ENCODE measurements around the gene RNF220.
A peak's percentile ranks its signal among the peaks of the same experiment; 100 is the strongest.

Gene RNF220

DNA sequence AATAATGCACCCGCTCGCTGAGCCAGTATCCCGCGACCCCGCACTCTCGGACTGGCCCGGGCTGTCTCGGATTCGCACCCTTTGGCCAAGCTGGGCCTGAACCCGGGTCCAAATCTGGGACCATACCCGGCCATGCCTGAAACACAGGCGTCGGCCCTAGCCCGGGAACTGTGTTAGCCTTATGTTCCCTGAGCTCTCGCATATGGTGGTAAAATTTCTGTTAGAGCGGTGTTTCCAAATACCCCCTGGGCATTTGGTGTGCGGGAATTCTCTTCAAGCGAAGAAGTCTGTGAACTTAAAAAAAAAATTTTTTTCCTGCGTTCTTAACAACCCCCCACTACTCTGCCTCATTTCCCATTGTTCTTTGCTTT lies 3.1 kb downstream of the RNF220 start:
- no peak for DNase-seq (ENCODE audit: insufficient read length)
- TF ChIP-seq TAF1 (IDR thresholded peaks at IDR 0.05; ENCODE audit: borderline replicate concordance, low read depth, low read length) = no peak
- TF ChIP-seq POLR2AphosphoS5 (IDR thresholded peaks at IDR 0.05; ENCODE audit: low read depth, low read length) = no peak
- no peak for TF ChIP-seq POLR2A (IDR thresholded peaks at IDR 0.05; ENCODE audit: low read depth, low read length)
- FAIRE-seq = no peak

DNA sequence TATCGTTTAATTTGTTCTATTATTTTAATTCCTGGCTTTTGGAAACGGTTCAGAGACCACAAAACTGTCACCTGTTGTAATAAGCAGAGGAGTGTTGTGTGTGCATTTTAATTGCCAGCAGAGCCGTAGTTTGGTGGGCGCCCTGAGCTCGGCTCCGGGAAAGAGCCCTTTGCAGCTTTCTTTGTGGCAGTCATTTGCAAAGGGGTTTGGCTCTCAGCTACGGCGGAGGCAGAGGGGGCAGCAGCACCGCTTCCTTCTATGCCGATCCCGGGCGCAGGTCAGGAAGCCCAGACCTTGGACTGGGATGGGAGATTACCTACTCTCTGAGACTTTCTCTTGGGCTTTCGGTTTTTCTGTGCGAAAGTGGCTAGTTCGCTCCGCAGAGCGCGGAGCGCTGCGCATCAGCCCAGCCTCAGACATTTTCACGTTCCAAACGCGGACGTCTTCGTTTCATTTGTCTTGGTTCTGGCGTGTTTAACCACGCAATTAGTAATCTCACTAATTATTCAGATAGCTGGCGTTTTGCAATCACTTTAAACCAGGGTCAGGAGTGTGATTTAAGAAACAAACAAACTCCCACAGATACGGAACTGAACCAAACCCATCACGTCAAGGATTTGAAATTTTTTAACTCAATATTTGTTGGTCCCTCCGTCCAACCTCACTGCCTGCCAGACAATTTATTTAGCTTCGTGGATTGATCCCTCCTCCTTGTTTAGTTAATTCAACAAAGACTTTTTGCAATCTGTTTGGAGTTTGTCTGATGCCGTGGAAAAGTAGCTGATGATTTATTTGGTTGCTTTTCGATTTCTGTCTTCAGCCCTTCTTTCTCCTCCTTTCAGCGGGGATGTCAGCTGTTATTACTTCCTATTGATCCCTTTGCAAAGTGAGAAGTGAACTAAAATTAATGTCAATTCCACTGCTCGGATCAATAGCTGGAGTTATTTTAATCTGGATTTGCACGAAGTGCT lies 3.9 kb downstream of the RNF220 start:
- TF ChIP-seq POLR2A (IDR thresholded peaks at IDR 0.05; ENCODE audit: low read depth, low read length) (no peak), TAF1 (IDR thresholded peaks at IDR 0.05; ENCODE audit: borderline replicate concordance, low read depth, low read length) (no peak), POLR2AphosphoS5 (IDR thresholded peaks at IDR 0.05; ENCODE audit: low read depth, low read length) (no peak)
- DNase-seq (ENCODE audit: insufficient read length) = no peak
- FAIRE-seq = peak; percentile 62

DNA sequence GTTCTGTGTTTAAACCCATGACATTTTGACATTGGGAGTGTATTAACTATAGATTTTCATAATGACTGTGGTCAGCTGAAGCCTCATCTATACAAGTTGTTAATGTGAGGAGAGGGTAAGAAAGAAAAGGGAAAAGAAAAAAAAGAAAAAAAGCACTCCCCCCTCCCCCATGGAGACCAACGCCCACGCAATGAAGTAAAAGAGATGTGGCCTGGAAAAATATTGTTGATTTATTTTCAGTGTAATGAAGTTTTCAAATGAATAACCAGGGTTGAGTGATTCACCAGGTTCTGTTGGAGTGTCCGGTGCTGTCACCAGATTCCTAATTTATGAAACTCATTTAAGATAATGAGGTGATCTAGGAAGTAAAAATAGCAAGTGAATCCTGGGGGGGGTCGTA lies 4.7 kb downstream of the RNF220 start:
- FAIRE-seq = no peak
- no peak for TF ChIP-seq POLR2A (IDR thresholded peaks at IDR 0.05; ENCODE audit: low read depth, low read length)
- TF ChIP-seq POLR2AphosphoS5 (IDR thresholded peaks at IDR 0.05; ENCODE audit: low read depth, low read length) = no peak
- no peak for TF ChIP-seq TAF1 (IDR thresholded peaks at IDR 0.05; ENCODE audit: borderline replicate concordance, low read depth, low read length)
- no peak for DNase-seq (ENCODE audit: insufficient read length)

DNA sequence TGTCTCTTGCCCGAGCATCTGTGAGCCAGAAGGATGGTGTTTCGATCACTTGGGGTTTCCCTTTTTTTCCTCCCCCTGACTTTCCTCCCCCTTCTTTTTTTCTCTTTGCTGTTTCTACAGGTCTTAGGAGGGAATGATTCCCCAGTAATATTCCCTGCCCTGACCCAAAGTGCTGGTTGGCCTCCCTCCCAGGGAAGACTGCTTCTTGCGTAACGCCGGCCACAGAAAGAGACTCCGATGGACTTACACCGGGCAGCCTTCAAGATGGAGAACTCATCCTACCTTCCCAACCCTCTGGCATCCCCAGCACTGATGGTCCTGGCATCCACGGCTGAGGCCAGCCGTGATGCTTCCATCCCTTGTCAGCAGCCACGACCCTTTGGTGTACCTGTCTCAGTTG lies 6.8 kb downstream of the RNF220 start:
- FAIRE-seq = no peak
- DNase-seq (ENCODE audit: insufficient read length) = no peak
- TF ChIP-seq TAF1 (IDR thresholded peaks at IDR 0.05; ENCODE audit: borderline replicate concordance, low read depth, low read length) = no peak
- TF ChIP-seq POLR2A (IDR thresholded peaks at IDR 0.05; ENCODE audit: low read depth, low read length) = no peak
- TF ChIP-seq POLR2AphosphoS5 (IDR thresholded peaks at IDR 0.05; ENCODE audit: low read depth, low read length) = no peak

DNA sequence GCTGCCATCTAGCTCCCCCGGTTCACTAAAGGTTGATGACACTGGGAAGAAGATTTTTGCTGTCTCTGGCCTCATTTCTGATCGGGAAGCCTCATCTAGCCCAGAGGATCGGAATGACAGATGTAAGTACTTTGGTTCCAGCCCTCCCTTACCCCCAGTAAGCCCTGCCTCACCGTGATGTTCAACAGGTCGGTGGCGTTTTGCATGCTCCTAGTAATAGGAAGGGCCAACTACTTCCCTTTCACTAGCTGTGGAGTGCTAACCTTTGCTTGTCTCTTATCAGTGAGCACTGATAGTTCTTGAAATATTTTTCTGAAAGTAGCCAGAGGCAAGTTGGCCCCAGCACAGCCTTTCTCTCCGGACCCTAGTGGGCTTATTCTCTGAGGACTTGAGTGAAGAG lies 7.5 kb downstream of the RNF220 start:
- FAIRE-seq (no peak), DNase-seq (ENCODE audit: insufficient read length) (no peak)
- TF ChIP-seq POLR2A (IDR thresholded peaks at IDR 0.05; ENCODE audit: low read depth, low read length) (no peak), POLR2AphosphoS5 (IDR thresholded peaks at IDR 0.05; ENCODE audit: low read depth, low read length) (no peak), TAF1 (IDR thresholded peaks at IDR 0.05; ENCODE audit: borderline replicate concordance, low read depth, low read length) (no peak)

DNA sequence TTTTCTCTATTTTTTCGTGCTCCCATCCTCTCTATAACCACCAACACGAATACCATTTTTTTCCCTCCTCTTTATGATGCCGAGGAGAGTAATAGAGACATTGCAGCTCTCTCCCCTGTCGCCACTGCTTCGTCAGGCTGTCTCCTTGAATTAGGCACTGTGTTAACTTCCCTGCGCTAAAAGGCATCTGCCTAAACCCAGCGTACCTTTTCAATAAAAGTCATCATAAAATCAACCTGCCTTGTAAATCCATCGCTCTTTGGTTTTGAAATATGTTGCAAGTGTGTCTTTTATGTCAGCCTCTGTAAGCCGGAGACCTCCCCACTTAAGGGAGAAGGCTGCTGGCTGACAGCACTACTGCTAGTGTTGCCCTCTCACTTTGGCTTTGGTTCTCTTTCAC lies 8.7 kb downstream of the RNF220 start:
- TF ChIP-seq POLR2AphosphoS5 (IDR thresholded peaks at IDR 0.05; ENCODE audit: low read depth, low read length) (no peak), TAF1 (IDR thresholded peaks at IDR 0.05; ENCODE audit: borderline replicate concordance, low read depth, low read length) (no peak), POLR2A (IDR thresholded peaks at IDR 0.05; ENCODE audit: low read depth, low read length) (no peak)
- no peak for FAIRE-seq
- no peak for DNase-seq (ENCODE audit: insufficient read length)

DNA sequence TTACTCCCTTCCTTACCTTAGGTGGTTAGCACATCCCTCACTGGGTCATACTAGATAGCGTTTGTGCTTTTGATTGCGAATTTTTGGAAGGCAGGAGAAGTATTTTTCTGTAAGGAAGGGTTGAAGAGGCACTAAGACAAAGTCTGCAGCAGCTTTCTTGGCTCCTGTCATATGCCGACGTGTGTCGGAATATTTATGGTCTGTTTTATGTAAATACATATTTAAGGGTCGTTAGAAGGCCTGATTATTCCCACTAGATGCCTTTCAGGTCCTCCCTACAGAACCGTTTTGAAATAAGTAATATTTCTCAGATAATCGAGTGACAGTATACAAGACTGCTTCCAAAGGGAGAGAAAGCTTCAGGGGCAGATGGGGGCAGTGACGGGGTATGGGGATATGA lies 10.0 kb downstream of the RNF220 start:
- TF ChIP-seq POLR2A (IDR thresholded peaks at IDR 0.05; ENCODE audit: low read depth, low read length) (no peak), TAF1 (IDR thresholded peaks at IDR 0.05; ENCODE audit: borderline replicate concordance, low read depth, low read length) (no peak), POLR2AphosphoS5 (IDR thresholded peaks at IDR 0.05; ENCODE audit: low read depth, low read length) (no peak)
- no peak for DNase-seq (ENCODE audit: insufficient read length)
- FAIRE-seq = no peak

DNA sequence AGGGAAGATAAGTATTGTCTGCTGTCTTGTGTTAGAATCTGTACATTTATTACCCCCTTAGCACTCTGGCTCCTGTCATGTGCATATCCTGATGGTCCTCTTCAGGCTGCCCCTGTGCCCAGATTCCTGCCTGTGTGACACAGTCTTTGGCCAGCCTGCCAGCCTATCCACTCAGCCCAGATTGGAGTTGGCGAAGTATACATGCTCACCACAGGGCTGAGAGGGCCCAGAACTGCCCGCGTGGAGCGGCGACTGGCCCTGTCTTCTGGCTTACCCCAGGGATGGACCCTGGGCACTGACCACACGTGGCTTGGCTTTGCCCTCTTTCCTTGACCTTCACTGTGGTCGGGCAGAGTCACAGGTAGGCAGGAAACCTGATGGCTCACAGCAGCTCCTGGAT lies 11.4 kb downstream of the RNF220 start:
- FAIRE-seq (no peak), DNase-seq (ENCODE audit: insufficient read length) (no peak)
- TF ChIP-seq TAF1 (IDR thresholded peaks at IDR 0.05; ENCODE audit: borderline replicate concordance, low read depth, low read length) (no peak), POLR2AphosphoS5 (IDR thresholded peaks at IDR 0.05; ENCODE audit: low read depth, low read length) (no peak), POLR2A (IDR thresholded peaks at IDR 0.05; ENCODE audit: low read depth, low read length) (no peak)

DNA sequence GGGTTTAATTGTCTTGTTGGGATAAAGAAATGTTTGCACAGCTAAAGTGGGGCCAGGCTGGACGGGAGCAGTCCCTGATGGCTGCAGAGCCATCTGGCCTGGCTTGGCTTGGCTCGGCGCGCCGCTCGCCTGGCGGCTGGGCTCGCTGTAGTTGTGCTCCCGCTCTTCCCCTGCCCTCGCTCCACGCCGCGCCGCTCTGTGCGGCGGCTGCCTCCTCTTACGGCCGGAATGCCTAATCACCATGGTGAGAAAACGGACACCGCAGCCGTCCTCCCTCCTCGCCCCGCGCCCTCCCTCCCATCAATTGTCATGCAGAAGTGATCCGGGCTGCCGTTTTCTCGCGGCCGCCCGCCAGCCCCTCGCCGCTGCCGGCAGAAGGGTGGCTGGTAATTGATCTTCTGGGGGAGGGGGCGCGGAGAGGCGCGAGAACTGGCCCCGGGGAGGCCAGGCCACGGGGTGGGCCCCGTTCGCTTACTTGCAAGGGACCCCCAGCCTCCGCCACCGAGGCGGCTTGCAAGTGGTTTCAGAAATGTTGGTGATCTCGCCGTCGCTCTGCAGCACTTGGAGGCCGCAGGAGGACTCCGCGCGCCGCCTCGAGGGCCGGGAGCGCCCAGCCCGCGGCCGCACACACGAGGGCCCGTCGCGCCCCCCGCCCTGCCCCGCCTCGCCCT lies 12.4 kb downstream of the RNF220 start:
- no peak for FAIRE-seq
- no peak for DNase-seq (ENCODE audit: insufficient read length)
- no peak for TF ChIP-seq POLR2AphosphoS5 (IDR thresholded peaks at IDR 0.05; ENCODE audit: low read depth, low read length)
- no peak for TF ChIP-seq TAF1 (IDR thresholded peaks at IDR 0.05; ENCODE audit: borderline replicate concordance, low read depth, low read length)
- TF ChIP-seq POLR2A (IDR thresholded peaks at IDR 0.05; ENCODE audit: low read depth, low read length) = no peak

DNA sequence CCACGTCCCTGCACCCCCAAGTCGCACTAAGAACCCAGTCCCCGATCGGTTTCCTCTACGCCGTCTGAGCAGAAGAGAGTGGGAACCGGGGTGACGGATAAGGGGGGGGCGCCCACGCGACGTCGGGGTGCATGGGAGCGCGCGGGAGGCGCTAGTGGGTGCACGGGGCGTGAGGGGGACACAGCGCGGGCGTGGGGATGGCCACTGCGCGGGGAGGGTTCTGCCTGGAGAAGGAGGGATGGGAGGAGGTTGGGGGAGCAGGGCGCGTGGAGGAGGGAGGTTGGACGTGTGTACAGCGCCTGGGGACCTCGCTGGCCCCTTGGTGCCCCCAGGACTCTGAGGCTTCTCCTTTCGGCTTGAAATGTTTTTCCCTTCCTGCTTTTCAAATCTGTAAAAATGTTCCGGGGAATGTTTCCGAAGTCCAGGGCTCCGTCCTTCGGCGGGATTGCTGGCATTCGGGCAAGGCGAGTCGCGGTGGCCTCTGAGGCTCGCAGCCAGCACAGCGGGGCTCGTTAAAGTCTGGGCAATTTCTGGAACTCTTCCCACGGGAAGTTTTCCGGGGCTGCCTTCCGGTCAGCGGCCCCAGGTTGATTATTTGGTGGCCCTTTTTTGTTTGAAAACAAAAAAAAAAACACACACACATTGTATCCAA lies 13.1 kb downstream of the RNF220 start:
- FAIRE-seq (no peak), DNase-seq (ENCODE audit: insufficient read length) (no peak)
- TF ChIP-seq POLR2AphosphoS5 (IDR thresholded peaks at IDR 0.05; ENCODE audit: low read depth, low read length) = no peak
- no peak for TF ChIP-seq TAF1 (IDR thresholded peaks at IDR 0.05; ENCODE audit: borderline replicate concordance, low read depth, low read length)
- no peak for TF ChIP-seq POLR2A (IDR thresholded peaks at IDR 0.05; ENCODE audit: low read depth, low read length)

DNA sequence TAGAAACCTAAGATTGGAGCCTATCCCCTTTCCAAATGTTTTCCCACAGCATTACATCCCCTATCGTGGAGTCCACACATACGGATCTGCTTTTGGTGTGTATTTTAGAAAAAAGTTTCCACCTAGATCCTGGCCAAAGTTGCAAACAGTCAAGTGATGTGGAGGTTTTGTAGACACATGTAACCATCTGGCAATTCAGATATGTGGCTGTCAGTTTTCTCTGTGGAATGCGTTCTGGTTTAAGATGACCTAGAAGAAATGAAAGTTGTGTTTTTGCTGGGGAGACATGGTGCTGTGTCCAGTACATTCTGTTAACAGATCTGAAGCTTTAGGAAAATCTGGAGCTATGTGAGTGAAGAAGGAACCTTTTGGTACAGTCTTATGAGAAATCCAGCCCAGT lies 14.8 kb downstream of the RNF220 start:
- DNase-seq (ENCODE audit: insufficient read length) = no peak
- no peak for FAIRE-seq
- TF ChIP-seq TAF1 (IDR thresholded peaks at IDR 0.05; ENCODE audit: borderline replicate concordance, low read depth, low read length) (no peak), POLR2A (IDR thresholded peaks at IDR 0.05; ENCODE audit: low read depth, low read length) (no peak), POLR2AphosphoS5 (IDR thresholded peaks at IDR 0.05; ENCODE audit: low read depth, low read length) (no peak)

Measured in GM12892 (cell line).